Measurements from ENCODE around the gene LITAF.

LITAF gene

DNA sequence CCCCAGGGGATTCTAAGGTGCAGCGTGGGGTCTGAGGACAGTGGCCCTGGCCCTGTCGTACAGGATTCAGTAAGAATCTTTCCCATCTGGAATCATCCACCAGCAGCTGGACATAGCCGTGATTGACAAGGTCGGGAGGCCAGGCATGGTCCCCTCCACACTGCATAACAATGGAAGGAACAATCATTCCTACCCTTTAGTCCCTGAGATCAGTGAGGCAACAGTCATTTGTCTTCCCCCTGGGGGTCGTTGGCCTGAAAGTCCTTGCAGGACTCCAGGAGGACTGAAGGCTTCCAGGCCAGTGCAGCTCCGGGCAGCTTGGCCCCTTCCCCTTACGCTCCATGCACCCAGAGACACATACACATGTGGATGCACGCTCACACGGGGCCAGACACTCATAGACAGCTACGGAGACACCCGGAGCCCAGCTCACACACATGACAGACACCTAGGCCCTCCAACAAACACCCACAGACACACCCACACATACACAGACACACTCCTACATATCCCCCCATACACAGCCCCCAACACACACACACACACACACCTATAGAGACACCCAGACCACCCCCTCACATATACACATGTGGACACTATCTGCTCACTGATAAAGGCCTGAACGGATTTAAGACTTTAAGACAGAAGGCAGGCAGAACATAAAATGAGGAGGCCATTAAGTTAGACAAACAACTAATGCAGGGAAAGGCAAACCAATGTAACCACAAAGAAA, 42.9 kb downstream of the LITAF start:
- TF ChIP-seq, protein P1, sequence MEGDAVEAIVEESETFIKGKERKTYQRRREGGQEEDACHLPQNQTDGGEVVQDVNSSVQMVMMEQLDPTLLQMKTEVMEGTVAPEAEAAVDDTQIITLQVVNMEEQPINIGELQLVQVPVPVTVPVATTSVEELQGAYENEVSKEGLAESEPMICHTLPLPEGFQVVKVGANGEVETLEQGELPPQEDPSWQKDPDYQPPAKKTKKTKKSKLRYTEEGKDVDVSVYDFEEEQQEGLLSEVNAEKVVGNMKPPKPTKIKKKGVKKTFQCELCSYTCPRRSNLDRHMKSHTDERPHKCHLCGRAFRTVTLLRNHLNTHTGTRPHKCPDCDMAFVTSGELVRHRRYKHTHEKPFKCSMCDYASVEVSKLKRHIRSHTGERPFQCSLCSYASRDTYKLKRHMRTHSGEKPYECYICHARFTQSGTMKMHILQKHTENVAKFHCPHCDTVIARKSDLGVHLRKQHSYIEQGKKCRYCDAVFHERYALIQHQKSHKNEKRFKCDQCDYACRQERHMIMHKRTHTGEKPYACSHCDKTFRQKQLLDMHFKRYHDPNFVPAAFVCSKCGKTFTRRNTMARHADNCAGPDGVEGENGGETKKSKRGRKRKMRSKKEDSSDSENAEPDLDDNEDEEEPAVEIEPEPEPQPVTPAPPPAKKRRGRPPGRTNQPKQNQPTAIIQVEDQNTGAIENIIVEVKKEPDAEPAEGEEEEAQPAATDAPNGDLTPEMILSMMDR (IDR thresholded peaks at IDR 0.05): no peak

DNA sequence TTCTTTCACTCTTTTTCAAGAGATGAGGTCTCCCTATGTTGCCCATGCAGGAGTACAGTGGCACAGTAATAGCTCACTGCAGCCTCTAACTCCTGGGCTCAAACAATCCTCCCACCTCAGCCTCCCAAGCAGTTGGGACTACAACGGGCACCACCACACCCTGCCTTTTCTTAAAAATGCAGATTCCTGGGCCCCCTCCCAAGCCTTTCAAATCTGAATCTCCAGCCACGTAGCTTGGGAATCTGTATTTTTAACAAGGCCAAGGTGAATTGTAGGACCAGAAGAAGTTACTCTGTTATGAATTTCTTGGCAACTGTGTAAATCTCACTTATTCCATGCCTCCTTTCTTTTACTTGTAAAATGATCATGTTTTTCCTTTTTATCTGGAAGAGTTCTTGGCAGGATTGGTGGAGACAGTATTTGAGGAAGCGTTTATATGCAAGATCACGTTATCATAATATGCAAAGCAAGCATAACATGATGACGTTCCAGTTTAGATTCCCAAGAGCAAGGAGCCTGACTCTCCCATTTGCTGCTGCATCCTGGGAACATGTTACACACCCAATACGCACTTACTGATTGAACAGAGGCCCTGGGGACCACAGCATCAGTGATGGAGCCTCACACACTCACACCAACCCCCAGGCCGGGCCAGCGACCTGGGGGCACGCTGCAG, 44.5 kb downstream of the LITAF start:
- TF ChIP-seq, protein P1 (IDR thresholded peaks at IDR 0.05): no peak

DNA sequence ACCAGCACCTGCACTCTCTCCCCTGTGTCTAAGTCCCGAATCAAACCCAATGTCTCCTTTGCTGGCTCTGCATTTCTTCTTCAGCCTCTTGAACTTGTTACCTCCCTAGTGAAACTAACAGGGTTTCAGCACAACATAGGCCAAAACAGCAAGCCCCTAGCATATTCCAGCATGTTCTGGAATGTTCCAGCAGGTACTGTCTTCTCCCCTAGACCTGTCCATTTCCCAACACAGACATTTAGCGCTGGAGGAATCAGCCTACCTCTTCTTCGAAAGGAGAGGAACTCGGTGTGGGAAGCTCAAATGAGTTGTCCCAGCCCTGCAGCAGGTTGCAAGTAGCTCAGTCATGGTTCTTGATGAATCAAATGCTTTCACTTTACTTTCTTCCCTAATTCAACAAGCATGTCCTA, 47.1 kb downstream of the LITAF start:
- TF ChIP-seq, protein P1 (IDR thresholded peaks at IDR 0.05): no peak

DNA sequence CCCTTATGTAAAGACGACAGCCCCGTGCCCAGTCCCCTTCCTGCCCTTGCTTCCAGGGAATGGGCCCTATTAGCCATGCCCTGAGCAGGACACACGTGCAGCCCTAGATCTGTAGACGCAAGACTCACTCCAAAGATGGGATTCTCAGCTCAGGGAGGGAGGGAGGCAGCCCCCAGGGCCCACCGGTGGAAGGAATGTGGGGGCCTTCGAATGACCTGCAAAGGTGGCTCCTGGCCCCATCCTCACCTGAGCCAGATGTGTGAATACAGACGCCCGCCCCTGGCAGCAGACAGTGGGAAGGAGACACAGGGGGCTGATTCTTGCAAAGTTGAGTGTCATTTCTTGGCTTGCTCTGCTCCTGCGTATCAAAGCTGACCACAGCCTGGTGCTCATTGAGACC, 47.8 kb downstream of the LITAF start:
- TF ChIP-seq, protein P1 (IDR thresholded peaks at IDR 0.05): no peak

DNA sequence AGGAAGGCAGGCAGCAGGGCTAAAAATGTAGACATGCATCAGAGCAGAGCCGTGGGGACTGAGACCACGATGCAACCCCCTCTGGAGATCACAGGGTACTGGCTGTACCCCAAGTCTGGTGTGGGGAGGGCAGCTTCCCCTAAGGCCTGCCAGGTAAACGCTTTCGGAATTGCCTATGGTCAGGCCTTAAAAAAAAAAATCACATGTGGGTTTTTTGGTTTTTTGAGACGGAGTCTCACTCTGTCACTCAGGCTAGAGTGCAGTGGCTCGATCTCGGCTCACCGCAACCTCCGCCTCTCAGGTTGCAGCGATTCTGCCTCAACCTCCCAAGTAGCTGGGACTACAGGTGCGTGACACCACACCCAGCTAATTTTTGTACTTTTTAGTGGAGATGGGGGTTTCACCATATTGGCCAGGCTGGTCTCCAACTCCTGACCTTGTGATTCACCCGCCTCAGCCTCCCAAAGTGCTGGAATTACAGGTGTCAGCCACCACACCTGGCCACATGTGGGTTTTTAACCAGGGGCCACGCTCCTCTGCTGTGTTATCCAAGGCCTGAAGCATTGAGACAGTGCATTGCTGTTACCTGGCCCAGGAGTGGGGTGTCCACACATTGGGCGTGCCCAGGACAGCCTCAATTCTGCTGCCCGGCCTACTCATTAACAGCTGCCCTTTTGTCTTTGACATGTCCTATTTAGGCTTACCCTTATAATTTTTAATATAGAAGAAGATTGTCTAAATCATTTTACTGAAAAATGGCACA, 50.4 kb downstream of the LITAF start:
- TF ChIP-seq, protein P1 (IDR thresholded peaks at IDR 0.05): no peak

DNA sequence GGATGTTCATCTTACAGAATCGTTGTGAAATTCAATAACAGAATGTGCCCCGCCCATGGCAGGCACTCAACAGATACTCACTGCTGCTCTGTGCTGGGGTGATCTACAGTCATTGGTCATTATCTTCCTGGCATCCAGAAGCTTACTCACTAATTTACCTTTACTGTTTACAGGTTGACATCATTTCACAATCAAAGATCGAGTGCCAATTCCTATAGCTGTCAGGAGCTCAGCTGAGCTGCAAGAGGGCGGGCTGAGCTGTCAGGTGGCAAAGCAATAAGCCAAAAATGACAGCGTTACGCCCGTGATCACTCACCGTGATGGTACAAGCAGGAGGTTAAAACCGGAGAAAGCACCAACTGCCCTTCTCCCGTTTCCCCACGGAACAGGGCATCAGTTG, 51.2 kb downstream of the LITAF start:
- TF ChIP-seq, protein P1 (IDR thresholded peaks at IDR 0.05): no peak

DNA sequence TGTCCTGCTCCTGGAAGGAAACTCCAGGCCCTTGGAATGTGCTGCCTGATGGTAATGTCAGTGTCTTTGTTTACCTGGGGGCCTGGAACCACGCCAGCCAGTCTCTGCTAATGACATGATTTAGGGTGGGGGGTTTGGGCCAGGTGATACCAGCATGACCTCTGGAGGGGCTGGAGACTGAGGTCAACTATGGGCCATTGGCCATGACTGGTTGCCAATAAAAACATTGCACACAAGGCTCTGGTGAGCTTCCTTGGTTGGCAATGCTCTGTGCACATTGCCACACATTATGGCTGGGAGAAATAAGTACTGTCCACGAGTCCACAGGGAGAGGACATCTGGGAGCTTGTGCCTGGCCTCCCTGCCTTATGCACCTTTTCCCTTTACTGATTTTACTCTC, 52.5 kb downstream of the LITAF start:
- TF ChIP-seq, protein P1 (IDR thresholded peaks at IDR 0.05): no peak

All from LNCAP (cell line).